NCI-H2081 (cell line): ENCODE measurements around the gene SPRED2.

ENCODE experiments used
- DNase-seq, 2 experiments: peaks; one replicate each; lab custom pipeline; 2025; lab: John Stamatoyannopoulos, UW

Gene SPRED2

GRCh38 chr2:65442420-65443020 is 10.1 kb upstream of the SPRED2 start:
- no peak for DNase-seq

- DNase-seq, result no peak
These were observed 5.9 kb upstream of the SPRED2 start for GRCh38 chr2:65438137-65438899.

GRCh38 chr2:65437392-65438135 is 5.2 kb upstream of the SPRED2 start:
- no peak for DNase-seq

- no peak for DNase-seq
These were observed 4.4 kb upstream of the SPRED2 start for GRCh38 chr2:65436824-65437221.

GRCh38 chr2:65436169-65436823 is 3.9 kb upstream of the SPRED2 start:
- peak; percentile 73 to 75 for DNase-seq

GRCh38 chr2:65435625-65436168 is 3.3 kb upstream of the SPRED2 start:
- DNase-seq, result peak; percentile 55 to 78

GRCh38 chr2:65434592-65435241 is 2.3 kb upstream of the SPRED2 start:
- DNase-seq, result no peak

GRCh38 chr2:65431421-65432226 is 775 bp downstream of the SPRED2 start:
- DNase-seq, result no peak

- DNase-seq, result peak; percentile 48 to 57
These were observed 1.6 kb downstream of the SPRED2 start for GRCh38 chr2:65430603-65431420.

GRCh38 chr2:65429786-65430602 is 2.4 kb downstream of the SPRED2 start:
- DNase-seq, result no peak

- no peak for DNase-seq
These were observed 4.9 kb downstream of the SPRED2 start for GRCh38 chr2:65427532-65427931.

GRCh38 chr2:65425276-65425675 is 7.1 kb downstream of the SPRED2 start:
- no peak for DNase-seq

- DNase-seq, result no peak
These were observed 8.0 kb downstream of the SPRED2 start for GRCh38 chr2:65424391-65424790.

- no peak for DNase-seq
These were observed 11.0 kb downstream of the SPRED2 start for GRCh38 chr2:65421432-65421748.

- no peak for DNase-seq
These were observed 11.5 kb downstream of the SPRED2 start for GRCh38 chr2:65420712-65421431.

- DNase-seq, result no peak
These were observed 14.8 kb downstream of the SPRED2 start for GRCh38 chr2:65417509-65418085.

GRCh38 chr2:65416945-65417344 is 15.5 kb downstream of the SPRED2 start:
- DNase-seq, result peak; percentile 44 to 74

GRCh38 chr2:65416321-65416720 is 16.1 kb downstream of the SPRED2 start:
- DNase-seq, result no peak
